Neural progenitor cell (in vitro differentiated cells): ENCODE data around the gene PNPLA3. TPM values are rescaled to one million over a fixed set of nuclear protein-coding genes. Genes with fewer than 3 reads are reported as not detected.

Experiments used
- DNase-seq: peaks from one replicate; pipeline ENCODE4 v3.0.0-alpha.2; 2016; ENCODE audit warnings: low spot score
- H2AFZ ChIP-seq: fragments of 200-600 bp; sonication (generic); replicated peaks from 2 replicates; pipeline ENCODE4 v1.6.1; 2016; ENCODE audit warnings: antibody characterized with exemption
- H3F3A ChIP-seq: fragments of 200-600 bp; sonication (generic); 2 replicates; pipeline ENCODE4 v1.6.1; 2016; ENCODE audit warnings: antibody characterized with exemption, low read depth
- H3K27ac ChIP-seq: fragments of 200-600 bp; sonication (generic); 2 replicates; pipeline ENCODE4 v1.5.1; 2016; ENCODE audit warnings: mild to moderate bottlenecking
- H3K27me3 ChIP-seq: fragments of 200-600 bp; sonication (generic); 2 replicates; pipeline ENCODE4 v1.6.1; 2016; ENCODE audit warnings: mild to moderate bottlenecking, moderate library complexity
- H3K36me3 ChIP-seq: fragments of 200-600 bp; sonication (generic); 2 replicates; pipeline ENCODE4 v1.5.1; 2016
- H3K4me1 ChIP-seq: fragments of 200-600 bp; sonication (generic); 2 replicates; pipeline ENCODE4 v1.6.1; 2016; ENCODE audit warnings: mixed run types
- H3K4me2 ChIP-seq: fragments of 200-600 bp; sonication (generic); 2 replicates; pipeline ENCODE4 v1.6.1; 2016
- H3K4me3 ChIP-seq: fragments of 200-600 bp; sonication (generic); 2 replicates; pipeline ENCODE4 v1.5.1; 2016
- H3K79me2 ChIP-seq: fragments of 200-600 bp; sonication (generic); 2 replicates; pipeline ENCODE4 v1.6.1; 2016; ENCODE audit warnings: low read depth
- H3K9ac ChIP-seq: fragments of 200-600 bp; sonication (generic); 2 replicates; pipeline ENCODE4 v1.6.1; 2016
- H3K9me3 ChIP-seq: fragments of 200-600 bp; sonication (generic); 2 replicates; pipeline ENCODE4 v1.5.1; 2016; ENCODE audit warnings: low read depth
- H4K20me1 ChIP-seq: fragments of 200-600 bp; sonication (generic); 2 replicates; pipeline ENCODE4 v1.6.1; 2016; ENCODE audit warnings: low read depth
- H3K27ac Mint-ChIP-seq: 3 replicates; pipeline ENCODE4 v1.8.0; 2021; ENCODE audit warnings: mixed read lengths
- H3K27me3 Mint-ChIP-seq: 2 replicates; pipeline ENCODE4 v1.8.0; 2022; ENCODE audit warnings: low read depth, mild to moderate bottlenecking, inconsistent platforms, moderate library complexity, mixed read lengths; ENCODE audit not compliant: insufficient read depth
- H3K36me3 Mint-ChIP-seq: 3 replicates; pipeline ENCODE4 v1.8.0; 2021; ENCODE audit warnings: mixed read lengths
- H3K4me1 Mint-ChIP-seq: 3 replicates; pipeline ENCODE4 v1.8.0; 2021; ENCODE audit warnings: mixed read lengths
- H3K4me3 Mint-ChIP-seq: 3 replicates; pipeline ENCODE4 v1.8.0; 2021; ENCODE audit warnings: mild to moderate bottlenecking, moderate library complexity, mixed read lengths
- H3K9me3 Mint-ChIP-seq: 3 replicates; pipeline ENCODE4 v1.8.0; 2020; ENCODE audit warnings: mixed read lengths
- EZH2 ChIP-seq: fragments of 200-600 bp; sonication (generic); IDR thresholded peaks from 2 replicates; pipeline ENCODE4 v1.6.1; 2017; ENCODE audit warnings: antibody characterized with exemption, mild to moderate bottlenecking, moderate library complexity
- EZH2phosphoT487 ChIP-seq: fragments of 200-600 bp; sonication (generic); IDR thresholded peaks from 2 replicates; pipeline ENCODE4 v1.6.1; 2017; ENCODE audit warnings: antibody characterized with exemption
- total RNA-seq: library from RNA; depleted of rRNA; stranded (reverse); fragments of >200 nt; gene quantifications from 2 replicates; pipeline ENCODE4 v1.2.3, GENCODE V29; 2015; ENCODE audit warnings: low replicate concordance
- TF ChIP-seq, protein P1 (sequence below): fragments of 200-600 bp; sonication (generic); IDR thresholded peaks from 2 replicates; pipeline ENCODE4 v1.5.1; 2017; ENCODE audit warnings: antibody characterized with exemption, mild to moderate bottlenecking

PNPLA3 gene
- total RNA-seq, 1 donor from 2014 or later = 4.8 TPM

DNA sequence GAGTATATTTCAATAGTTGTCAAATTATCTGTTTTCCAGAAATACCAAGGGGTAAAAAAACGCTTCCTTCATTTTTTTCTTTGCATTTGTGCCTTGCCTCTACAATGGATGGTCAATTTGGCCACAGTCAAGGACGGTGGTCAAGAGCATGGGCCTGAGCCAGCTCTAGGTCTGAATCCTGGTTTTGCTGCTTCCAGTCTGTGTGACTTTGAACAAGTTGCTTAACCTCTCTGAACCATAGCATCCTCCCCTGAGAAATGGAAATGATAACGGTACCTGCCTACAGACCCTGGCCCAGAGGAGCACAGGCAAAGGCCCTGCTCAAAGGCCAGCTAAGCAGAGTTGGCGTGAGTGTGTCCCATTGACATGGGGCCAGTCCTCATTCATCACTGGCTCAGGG lies 34.9 kb upstream of the PNPLA3 start:
- H3K36me3 Mint-ChIP-seq = no peaks in the 10 kb centered on the region
- Histone ChIP-seq H3F3A (no peaks in the 10 kb centered on the region), H3K9ac (no peak overlapping the region), H3K4me2 (no peak overlapping the region), H3K79me2 (no peaks in the 10 kb centered on the region), H3K27me3 (peaks cover 45% of the 10 kb centered on the region), H2AFZ (no peak overlapping the region), H3K4me1 (peaks cover 5% of the 10 kb centered on the region), H3K4me3 (no peak overlapping the region), H3K36me3 (no peaks in the 10 kb centered on the region), H4K20me1 (no peaks in the 10 kb centered on the region), H3K9me3 (no peaks in the 10 kb centered on the region), H3K27ac (no peak overlapping the region)
- H3K27me3 Mint-ChIP-seq = peaks cover 48% of the 10 kb centered on the region
- no peak for DNase-seq
- no peak overlapping the region for H3K27ac Mint-ChIP-seq
- H3K4me3 Mint-ChIP-seq = peak overlapping the region; percentile 49
- H3K4me1 Mint-ChIP-seq = no peaks in the 10 kb centered on the region
- TF ChIP-seq, protein P1, sequence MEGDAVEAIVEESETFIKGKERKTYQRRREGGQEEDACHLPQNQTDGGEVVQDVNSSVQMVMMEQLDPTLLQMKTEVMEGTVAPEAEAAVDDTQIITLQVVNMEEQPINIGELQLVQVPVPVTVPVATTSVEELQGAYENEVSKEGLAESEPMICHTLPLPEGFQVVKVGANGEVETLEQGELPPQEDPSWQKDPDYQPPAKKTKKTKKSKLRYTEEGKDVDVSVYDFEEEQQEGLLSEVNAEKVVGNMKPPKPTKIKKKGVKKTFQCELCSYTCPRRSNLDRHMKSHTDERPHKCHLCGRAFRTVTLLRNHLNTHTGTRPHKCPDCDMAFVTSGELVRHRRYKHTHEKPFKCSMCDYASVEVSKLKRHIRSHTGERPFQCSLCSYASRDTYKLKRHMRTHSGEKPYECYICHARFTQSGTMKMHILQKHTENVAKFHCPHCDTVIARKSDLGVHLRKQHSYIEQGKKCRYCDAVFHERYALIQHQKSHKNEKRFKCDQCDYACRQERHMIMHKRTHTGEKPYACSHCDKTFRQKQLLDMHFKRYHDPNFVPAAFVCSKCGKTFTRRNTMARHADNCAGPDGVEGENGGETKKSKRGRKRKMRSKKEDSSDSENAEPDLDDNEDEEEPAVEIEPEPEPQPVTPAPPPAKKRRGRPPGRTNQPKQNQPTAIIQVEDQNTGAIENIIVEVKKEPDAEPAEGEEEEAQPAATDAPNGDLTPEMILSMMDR = no peak
- TF ChIP-seq EZH2phosphoT487 (no peak), EZH2 (no peak)
- H3K9me3 Mint-ChIP-seq = peaks cover 2% of the 10 kb centered on the region

DNA sequence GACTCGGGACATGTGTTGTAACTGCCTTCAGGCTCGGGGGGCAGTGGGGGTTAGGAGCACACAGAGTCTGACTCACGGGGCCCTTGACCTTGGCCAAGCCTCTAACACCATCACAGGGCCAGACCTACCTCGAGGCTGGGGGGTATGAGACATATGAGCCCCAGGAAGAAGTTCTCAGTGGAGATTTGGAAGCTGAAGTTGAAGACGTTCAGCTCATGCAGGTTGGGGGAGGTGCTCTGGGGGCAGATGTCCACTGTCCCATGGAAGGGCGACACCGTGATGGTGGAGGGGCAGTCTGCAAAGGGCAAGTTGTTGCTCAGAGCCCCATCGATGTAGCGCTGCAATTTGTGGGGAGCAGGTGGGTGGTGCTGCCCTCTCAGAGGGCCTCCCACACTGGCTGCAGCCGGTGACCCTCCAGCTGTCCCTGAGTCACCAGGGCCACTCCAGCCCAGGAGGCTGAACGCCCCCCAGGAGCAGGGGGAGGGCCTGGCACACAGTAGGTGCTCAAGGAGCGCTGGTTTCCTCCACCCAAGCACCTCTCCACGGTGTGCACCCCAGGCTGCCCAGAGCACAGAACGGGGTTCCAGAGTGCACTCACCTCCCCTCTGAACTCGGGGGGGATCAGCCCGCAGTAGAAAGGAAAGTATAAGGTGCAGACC lies 34.3 kb upstream of the PNPLA3 start:
- Histone ChIP-seq H3F3A (no peaks in the 10 kb centered on the region), H4K20me1 (no peaks in the 10 kb centered on the region), H3K79me2 (no peaks in the 10 kb centered on the region), H3K4me3 (no peak overlapping the region), H3K27me3 (peaks cover 51% of the 10 kb centered on the region), H2AFZ (no peak overlapping the region), H3K9me3 (no peaks in the 10 kb centered on the region), H3K36me3 (no peaks in the 10 kb centered on the region), H3K27ac (no peak overlapping the region), H3K9ac (no peak overlapping the region), H3K4me2 (no peak overlapping the region), H3K4me1 (peaks cover 5% of the 10 kb centered on the region)
- DNase-seq = no peak
- no peaks in the 10 kb centered on the region for H3K4me1 Mint-ChIP-seq
- H3K36me3 Mint-ChIP-seq = no peaks in the 10 kb centered on the region
- no peak overlapping the region for H3K27ac Mint-ChIP-seq
- H3K27me3 Mint-ChIP-seq = peaks cover 50% of the 10 kb centered on the region
- peak overlapping the region; percentile 49 for H3K4me3 Mint-ChIP-seq
- TF ChIP-seq, protein P1 = no peak
- TF ChIP-seq EZH2phosphoT487 (no peak), EZH2 (no peak)
- H3K9me3 Mint-ChIP-seq = peaks cover 2% of the 10 kb centered on the region

DNA sequence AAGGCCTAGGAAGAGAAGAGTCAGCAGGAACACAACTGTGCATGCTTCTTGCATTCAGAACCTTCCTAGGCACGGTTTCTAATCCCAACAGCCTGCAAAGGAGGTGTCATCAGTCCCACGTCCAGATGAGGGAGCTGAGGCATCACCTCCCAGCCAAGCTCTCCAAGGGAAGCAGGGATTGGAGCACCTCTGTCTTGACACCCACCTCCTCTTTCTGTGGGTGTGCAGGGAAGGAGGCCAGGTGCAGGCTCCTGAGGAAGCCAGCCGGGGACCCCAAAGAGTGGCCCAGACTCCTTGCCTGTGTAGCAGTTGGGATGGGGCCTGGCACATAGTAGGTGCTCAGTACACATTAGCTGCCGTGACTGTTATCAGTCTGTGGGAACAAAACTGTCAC lies 33.7 kb upstream of the PNPLA3 start:
- Mint-ChIP-seq H3K27me3 (peaks cover 49% of the 10 kb centered on the region), H3K4me3 (no peak overlapping the region), H3K36me3 (no peaks in the 10 kb centered on the region), H3K27ac (no peak overlapping the region), H3K4me1 (no peaks in the 10 kb centered on the region), H3K9me3 (peaks cover 2% of the 10 kb centered on the region)
- peaks cover 55% of the 10 kb centered on the region for H3K27me3 ChIP-seq
- peak; percentile 40 for DNase-seq
- no peaks in the 10 kb centered on the region for H3K36me3 ChIP-seq
- no peak overlapping the region for H3K4me2 ChIP-seq
- H4K20me1 ChIP-seq = no peaks in the 10 kb centered on the region
- H3K27ac ChIP-seq = no peak overlapping the region
- no peaks in the 10 kb centered on the region for H3F3A ChIP-seq
- H3K4me1 ChIP-seq = peaks cover 5% of the 10 kb centered on the region
- no peak overlapping the region for H2AFZ ChIP-seq
- no peaks in the 10 kb centered on the region for H3K9me3 ChIP-seq
- no peak for TF ChIP-seq EZH2phosphoT487
- no peak for TF ChIP-seq EZH2
- TF ChIP-seq, protein P1 = peak; percentile 29
- no peak overlapping the region for H3K4me3 ChIP-seq
- no peaks in the 10 kb centered on the region for H3K79me2 ChIP-seq
- H3K9ac ChIP-seq = no peak overlapping the region
